Esophagus squamous epithelium (tissue), 4 donors: ENCODE data around the gene MID1.

ENCODE experiments used
- CTCF ChIP-seq, 6 experiments: fragments of 450-650 bp in 4 of 6; fragments of 200-600 bp in 2 of 6; sonication (generic) in 2 of 6; IDR thresholded peaks; one replicate each; pipeline ENCODE4 v1.5.1; 2016 to 2019; ENCODE audit warnings: antibody characterized with exemption in 6 of 6, mild to moderate bottlenecking in 4 of 6, moderate library complexity in 4 of 6
- POLR2A ChIP-seq, 4 donors: fragments of 450-650 bp; IDR thresholded peaks; one replicate each; pipeline ENCODE4 v1.6.1; 2017; ENCODE audit warnings: antibody characterized with exemption in 4 of 4, mild to moderate bottlenecking in 4 of 4, moderate library complexity in 3 of 4

- TF ChIP-seq CTCF (IDR thresholded peaks at IDR 0.05) (no peak), POLR2A (IDR thresholded peaks at IDR 0.05) (no peak)
Measured at GRCh38 chrX:10660171-10660570, 39.8 kb upstream of the MID1 start.
